Measurements from ENCODE around the gene REXO1.

DNA sequence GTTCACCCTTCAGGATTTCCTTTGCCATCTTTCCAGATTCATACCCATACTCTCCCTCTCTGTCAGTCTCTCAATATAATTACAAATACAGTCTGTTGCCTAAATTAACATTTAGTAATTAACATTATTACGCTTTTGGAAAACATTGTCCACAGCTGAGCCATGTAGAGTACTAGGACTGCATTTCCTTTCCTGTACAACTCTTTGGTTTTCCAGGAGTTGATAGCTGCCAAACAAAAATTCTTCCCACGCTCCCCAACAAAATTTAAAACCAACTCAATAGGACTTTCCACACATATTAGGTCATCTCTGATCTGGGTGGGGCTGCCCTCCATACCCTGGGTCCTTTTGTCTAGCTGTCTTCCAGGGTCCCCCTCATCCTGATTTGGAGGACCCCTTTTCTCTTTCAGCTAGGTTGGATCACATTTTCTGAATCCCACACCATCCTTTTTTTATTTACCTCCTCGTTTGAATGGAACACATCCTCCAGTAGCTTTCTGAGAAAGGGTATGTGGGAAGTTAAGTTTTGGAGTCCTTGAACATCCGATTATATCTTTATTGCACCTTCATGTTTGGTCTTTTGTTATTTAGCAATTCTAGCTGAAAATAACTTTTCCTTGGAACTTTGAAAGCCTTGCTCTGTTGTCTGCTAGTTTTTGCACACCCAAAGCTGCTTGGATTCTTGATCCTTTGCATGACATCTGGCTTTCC lies 77.3 kb downstream of the REXO1 start:
- TF ChIP-seq POLR2A (IDR thresholded peaks at IDR 0.05; ENCODE audit: low read depth, low read length) (no peak), TAF1 (IDR thresholded peaks at IDR 0.05; ENCODE audit: low read depth, low read length) (no peak)

Measured in GM12891 (cell line).